Testis (tissue), 2 donors: ENCODE data around the gene SYT5.

ENCODE experiments used
- POLR2A ChIP-seq: fragments of 450-650 bp; IDR thresholded peaks from one replicate; pipeline ENCODE4 v1.6.1; 2017; ENCODE audit warnings: antibody characterized with exemption, mild to moderate bottlenecking, moderate library complexity
- TF ChIP-seq, protein P1 (sequence below), 3 experiments: fragments of 450-650 bp in 2 of 3; fragments of 200-600 bp in 1 of 3; sonication (generic) in 1 of 3; IDR thresholded peaks; one replicate each; pipeline ENCODE4 v1.5.1; 2016 to 2019; ENCODE audit warnings: antibody characterized with exemption in 3 of 3, mild to moderate bottlenecking in 2 of 3, moderate library complexity in 1 of 3

DNA sequence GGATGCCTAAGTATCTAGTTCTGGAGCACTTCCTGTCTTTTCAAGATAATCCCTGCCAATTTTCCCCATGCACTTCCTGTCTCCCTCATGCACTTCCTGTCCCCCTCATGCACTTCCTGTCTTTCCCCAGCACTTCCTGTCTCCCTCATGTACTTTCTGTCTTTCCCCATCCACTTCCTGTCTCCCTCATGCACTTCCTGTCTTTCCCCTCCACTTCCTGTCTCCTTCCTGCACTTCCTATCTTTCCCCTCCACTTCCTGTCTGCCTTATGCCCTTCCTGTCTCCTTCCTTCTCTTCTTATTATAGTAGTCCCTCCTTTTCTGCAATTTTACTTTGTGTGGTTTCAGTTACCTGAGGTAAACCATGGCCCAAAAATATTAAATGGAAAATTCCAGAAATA lies 28.1 kb downstream of the SYT5 start:
- TF ChIP-seq, protein P1, sequence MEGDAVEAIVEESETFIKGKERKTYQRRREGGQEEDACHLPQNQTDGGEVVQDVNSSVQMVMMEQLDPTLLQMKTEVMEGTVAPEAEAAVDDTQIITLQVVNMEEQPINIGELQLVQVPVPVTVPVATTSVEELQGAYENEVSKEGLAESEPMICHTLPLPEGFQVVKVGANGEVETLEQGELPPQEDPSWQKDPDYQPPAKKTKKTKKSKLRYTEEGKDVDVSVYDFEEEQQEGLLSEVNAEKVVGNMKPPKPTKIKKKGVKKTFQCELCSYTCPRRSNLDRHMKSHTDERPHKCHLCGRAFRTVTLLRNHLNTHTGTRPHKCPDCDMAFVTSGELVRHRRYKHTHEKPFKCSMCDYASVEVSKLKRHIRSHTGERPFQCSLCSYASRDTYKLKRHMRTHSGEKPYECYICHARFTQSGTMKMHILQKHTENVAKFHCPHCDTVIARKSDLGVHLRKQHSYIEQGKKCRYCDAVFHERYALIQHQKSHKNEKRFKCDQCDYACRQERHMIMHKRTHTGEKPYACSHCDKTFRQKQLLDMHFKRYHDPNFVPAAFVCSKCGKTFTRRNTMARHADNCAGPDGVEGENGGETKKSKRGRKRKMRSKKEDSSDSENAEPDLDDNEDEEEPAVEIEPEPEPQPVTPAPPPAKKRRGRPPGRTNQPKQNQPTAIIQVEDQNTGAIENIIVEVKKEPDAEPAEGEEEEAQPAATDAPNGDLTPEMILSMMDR (IDR thresholded peaks at IDR 0.05) = no peak
- no peak for TF ChIP-seq POLR2A
